Measurements from ENCODE around the gene THRSP.

Gene THRSP

GRCh38 chr11:78100261-78100660, 36.6 kb downstream of the THRSP start:
- no peak for DNase-seq

GRCh38 chr11:78100676-78101472, 37.2 kb downstream of the THRSP start:
- no peak for DNase-seq

GRCh38 chr11:78109081-78110015, 45.7 kb downstream of the THRSP start:
- DNase-seq: no peak

GRCh38 chr11:78110351-78110750, 46.7 kb downstream of the THRSP start:
- no peak for DNase-seq

- DNase-seq: no peak
Measured at GRCh38 chr11:78110830-78111229, 47.2 kb downstream of the THRSP start.

GRCh38 chr11:78111298-78111697, 47.6 kb downstream of the THRSP start:
- no peak for DNase-seq

GRCh38 chr11:78112582-78113275, 49.1 kb downstream of the THRSP start:
- no peak for DNase-seq

Measured in CD4-positive, alpha-beta T cell treated with Interleukin-4 for 1 hour (primary cell).